ENCODE results near the gene CYSLTR2.
"Not testable (repeated sequence)": the region's sequence is repeated elsewhere in the genome, so short reads cannot be mapped to it uniquely, and the experiment has no call there.

CYSLTR2 gene

DNA sequence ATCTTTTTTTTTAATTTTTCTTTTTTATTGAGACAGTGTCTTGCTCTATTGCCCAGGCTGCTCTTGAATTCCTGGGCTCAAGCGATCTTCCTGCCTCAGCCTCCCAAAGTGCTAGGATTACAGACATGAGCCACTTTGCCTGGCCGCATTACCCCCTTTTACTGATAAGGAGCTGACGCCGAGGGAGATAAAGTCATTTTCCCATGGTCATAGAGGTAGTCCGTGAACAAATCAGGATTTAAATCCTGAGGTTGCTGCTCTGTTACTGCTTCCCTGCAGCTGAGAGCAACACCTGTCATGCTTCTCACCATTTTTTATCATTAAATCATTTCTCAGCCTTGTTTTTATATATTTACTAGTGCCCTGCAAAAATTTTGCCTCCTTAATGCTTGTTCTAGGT is 7.4 kb downstream of the CYSLTR2 start:
- H3K9ac ChIP-seq (ENCODE audit: low read length), result no peak overlapping the region
- no peaks in the 10 kb centered on the region for H3K9me3 ChIP-seq (ENCODE audit: insufficient read depth, low read length)
- no peak overlapping the region for H3K4me3 ChIP-seq (ENCODE audit: insufficient read depth, low read length, poor library complexity, severe bottlenecking)
- no peak overlapping the region for H3K4me2 ChIP-seq (ENCODE audit: low read depth, low read length, poor library complexity, severe bottlenecking)
- no peaks in the 10 kb centered on the region for H3K27me3 ChIP-seq (ENCODE audit: low read length)
- H3K79me2 ChIP-seq (ENCODE audit: insufficient read depth, low read length), result no peaks in the 10 kb centered on the region
- H3K27ac ChIP-seq (ENCODE audit: low read depth, low read length), result no peak overlapping the region
- H3K36me3 ChIP-seq (ENCODE audit: low read length), result no peaks in the 10 kb centered on the region
- no peaks in the 10 kb centered on the region for H4K20me1 ChIP-seq (ENCODE audit: low read depth, low read length)
- H3F3A ChIP-seq (ENCODE audit: insufficient read depth), result no peaks in the 10 kb centered on the region
- TF ChIP-seq, protein P1, sequence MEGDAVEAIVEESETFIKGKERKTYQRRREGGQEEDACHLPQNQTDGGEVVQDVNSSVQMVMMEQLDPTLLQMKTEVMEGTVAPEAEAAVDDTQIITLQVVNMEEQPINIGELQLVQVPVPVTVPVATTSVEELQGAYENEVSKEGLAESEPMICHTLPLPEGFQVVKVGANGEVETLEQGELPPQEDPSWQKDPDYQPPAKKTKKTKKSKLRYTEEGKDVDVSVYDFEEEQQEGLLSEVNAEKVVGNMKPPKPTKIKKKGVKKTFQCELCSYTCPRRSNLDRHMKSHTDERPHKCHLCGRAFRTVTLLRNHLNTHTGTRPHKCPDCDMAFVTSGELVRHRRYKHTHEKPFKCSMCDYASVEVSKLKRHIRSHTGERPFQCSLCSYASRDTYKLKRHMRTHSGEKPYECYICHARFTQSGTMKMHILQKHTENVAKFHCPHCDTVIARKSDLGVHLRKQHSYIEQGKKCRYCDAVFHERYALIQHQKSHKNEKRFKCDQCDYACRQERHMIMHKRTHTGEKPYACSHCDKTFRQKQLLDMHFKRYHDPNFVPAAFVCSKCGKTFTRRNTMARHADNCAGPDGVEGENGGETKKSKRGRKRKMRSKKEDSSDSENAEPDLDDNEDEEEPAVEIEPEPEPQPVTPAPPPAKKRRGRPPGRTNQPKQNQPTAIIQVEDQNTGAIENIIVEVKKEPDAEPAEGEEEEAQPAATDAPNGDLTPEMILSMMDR (IDR thresholded peaks at IDR 0.05; ENCODE audit: insufficient read depth, low read length, poor library complexity, severe bottlenecking), result no peak
- TF ChIP-seq EZH2phosphoT487 (conservative IDR thresholded peaks at IDR 0.05; ENCODE audit: low read length), result no peak
- no peak overlapping the region for H2AFZ ChIP-seq (ENCODE audit: low read depth, low read length, severe bottlenecking)
- no peaks in the 10 kb centered on the region for H3K9me2 ChIP-seq (replicated peaks; ENCODE audit: insufficient read depth, low read length)

DNA sequence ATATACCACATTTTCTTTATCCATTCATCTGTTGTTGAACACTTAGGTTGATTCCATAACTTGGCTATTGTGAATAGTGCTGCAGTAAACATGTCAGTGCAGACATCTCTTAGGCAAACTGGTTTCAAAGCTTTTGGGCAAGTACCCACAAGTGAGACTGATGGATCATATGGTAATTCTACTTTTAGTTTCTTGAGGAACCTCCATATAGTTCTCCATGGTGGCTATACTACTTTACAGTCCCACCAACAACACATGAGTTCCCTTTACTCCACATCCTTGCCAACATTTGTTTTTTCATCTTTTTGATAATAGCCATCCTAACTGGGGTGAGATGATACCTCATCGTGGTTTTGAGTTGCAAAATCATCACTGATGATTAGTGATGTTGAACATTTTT is 8.5 kb downstream of the CYSLTR2 start:
- Histone ChIP-seq H3K27me3 (ENCODE audit: low read length) (no peaks in the 10 kb centered on the region), H3K9ac (ENCODE audit: low read length) (no peak overlapping the region), H3K79me2 (ENCODE audit: insufficient read depth, low read length) (no peaks in the 10 kb centered on the region), H3K27ac (ENCODE audit: low read depth, low read length) (no peak overlapping the region), H3K36me3 (ENCODE audit: low read length) (no peaks in the 10 kb centered on the region), H3K4me2 (ENCODE audit: low read depth, low read length, poor library complexity, severe bottlenecking) (no peak overlapping the region), H3K9me2 (replicated peaks; ENCODE audit: insufficient read depth, low read length) (no peaks in the 10 kb centered on the region), H3F3A (ENCODE audit: insufficient read depth) (no peaks in the 10 kb centered on the region), H3K4me3 (ENCODE audit: insufficient read depth, low read length, poor library complexity, severe bottlenecking) (no peak overlapping the region), H3K9me3 (ENCODE audit: insufficient read depth, low read length) (no peaks in the 10 kb centered on the region), H4K20me1 (ENCODE audit: low read depth, low read length) (no peaks in the 10 kb centered on the region), H2AFZ (ENCODE audit: low read depth, low read length, severe bottlenecking) (no peak overlapping the region)
- TF ChIP-seq EZH2phosphoT487 (conservative IDR thresholded peaks at IDR 0.05; ENCODE audit: low read length), result no peak
- TF ChIP-seq, protein P1 (IDR thresholded peaks at IDR 0.05; ENCODE audit: insufficient read depth, low read length, poor library complexity, severe bottlenecking), result no peak

DNA sequence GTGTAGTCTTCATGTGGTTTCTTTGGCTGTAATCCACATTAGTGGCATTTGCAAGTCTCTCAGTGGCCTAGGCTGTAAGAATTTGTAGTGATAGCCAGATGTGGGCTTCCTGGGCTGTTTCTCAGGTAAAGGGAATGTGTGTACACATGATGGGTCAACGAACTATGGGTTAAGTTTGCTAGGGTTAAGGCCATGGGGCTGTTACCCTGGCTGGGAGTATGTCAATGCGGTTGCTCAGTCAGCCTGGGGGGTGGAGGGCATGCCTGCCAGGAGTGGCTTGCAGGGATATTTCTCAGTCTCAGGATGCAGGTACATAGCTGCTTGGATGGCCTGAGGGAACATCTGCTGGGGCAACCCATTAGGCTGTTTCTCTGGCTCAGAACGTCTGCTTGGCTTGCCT is 13.4 kb downstream of the CYSLTR2 start:
- no peaks in the 10 kb centered on the region for H3K27me3 ChIP-seq (ENCODE audit: low read length)
- no peaks in the 10 kb centered on the region for H4K20me1 ChIP-seq (ENCODE audit: low read depth, low read length)
- H3K9me2 ChIP-seq (replicated peaks; ENCODE audit: insufficient read depth, low read length), result no peaks in the 10 kb centered on the region
- no peaks in the 10 kb centered on the region for H3K79me2 ChIP-seq (ENCODE audit: insufficient read depth, low read length)
- no peak overlapping the region for H2AFZ ChIP-seq (ENCODE audit: low read depth, low read length, severe bottlenecking)
- TF ChIP-seq EZH2phosphoT487 (conservative IDR thresholded peaks at IDR 0.05; ENCODE audit: low read length), result no peak
- TF ChIP-seq, protein P1 (IDR thresholded peaks at IDR 0.05; ENCODE audit: insufficient read depth, low read length, poor library complexity, severe bottlenecking), result no peak
- no peak overlapping the region for H3K27ac ChIP-seq (ENCODE audit: low read depth, low read length)
- no peaks in the 10 kb centered on the region for H3K36me3 ChIP-seq (ENCODE audit: low read length)
- no peak overlapping the region for H3K4me2 ChIP-seq (ENCODE audit: low read depth, low read length, poor library complexity, severe bottlenecking)
- H3F3A ChIP-seq (ENCODE audit: insufficient read depth), result no peaks in the 10 kb centered on the region
- no peak overlapping the region for H3K9ac ChIP-seq (ENCODE audit: low read length)
- no peaks in the 10 kb centered on the region for H3K9me3 ChIP-seq (ENCODE audit: insufficient read depth, low read length)
- H3K4me3 ChIP-seq (ENCODE audit: insufficient read depth, low read length, poor library complexity, severe bottlenecking), result no peak overlapping the region

DNA sequence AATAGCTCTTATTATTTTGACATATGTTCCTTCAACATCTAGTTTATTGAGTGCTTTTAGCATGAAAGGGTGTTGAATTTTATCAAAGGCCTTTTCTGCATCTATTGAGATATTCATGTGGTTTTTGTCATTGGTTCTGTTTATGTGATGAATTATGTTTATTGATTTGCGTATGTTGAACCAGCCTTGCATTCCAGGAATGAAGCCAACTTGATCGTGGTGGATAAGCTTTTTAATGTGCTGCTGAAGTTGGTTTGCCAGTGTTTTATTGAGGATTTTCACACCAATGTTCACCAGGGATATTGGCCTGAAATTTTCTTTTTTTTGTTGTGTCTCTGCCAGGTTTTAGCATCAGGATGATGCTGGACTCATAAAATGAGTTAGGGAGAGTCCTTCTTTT is 17.7 kb downstream of the CYSLTR2 start:
- H3K9me3 ChIP-seq (ENCODE audit: insufficient read depth, low read length); H2AFZ ChIP-seq (ENCODE audit: low read depth, low read length, severe bottlenecking); H3K4me3 ChIP-seq (ENCODE audit: insufficient read depth, low read length, poor library complexity, severe bottlenecking); H3K36me3 ChIP-seq (ENCODE audit: low read length); H3K9ac ChIP-seq (ENCODE audit: low read length); H3K27me3 ChIP-seq (ENCODE audit: low read length); H3K27ac ChIP-seq (ENCODE audit: low read depth, low read length); H3K9me2 ChIP-seq (replicated peaks; ENCODE audit: insufficient read depth, low read length); H4K20me1 ChIP-seq (ENCODE audit: low read depth, low read length); H3K4me2 ChIP-seq (ENCODE audit: low read depth, low read length, poor library complexity, severe bottlenecking); H3F3A ChIP-seq (ENCODE audit: insufficient read depth); H3K79me2 ChIP-seq (ENCODE audit: insufficient read depth, low read length): not testable (repeated sequence)

All from SU-DHL-6 (cell line).